ENCODE data around the gene PLA2G6.

Gene PLA2G6

GRCh38 chr22:38097058-38097457 is 84.6 kb downstream of the PLA2G6 start:
- Histone ChIP-seq H3K4me1 (ENCODE audit: insufficient read depth, low read length) (no peaks in the 10 kb centered on the region), H3K9me3 (ENCODE audit: insufficient read depth, low read length, severe bottlenecking) (no peaks in the 10 kb centered on the region), H2AFZ (ENCODE audit: low read depth, low read length) (no peak overlapping the region), H3K4me3 (ENCODE audit: low read depth in 1 of 2, low read length in 2 of 2) (no peak overlapping the region), H3K27me3 (ENCODE audit: insufficient read depth, low read length, poor library complexity) (no peaks in the 10 kb centered on the region), H4K20me1 (ENCODE audit: insufficient read depth, low read length) (no peaks in the 10 kb centered on the region), H3K79me2 (ENCODE audit: insufficient read depth, low read length) (no peaks in the 10 kb centered on the region), H3K36me3 (ENCODE audit: insufficient read depth, low read length) (no peaks in the 10 kb centered on the region), H3K27ac (ENCODE audit: low read length) (no peak overlapping the region), H3K9ac (ENCODE audit: low read depth, low read length) (no peak overlapping the region), H3K4me2 (ENCODE audit: insufficient read depth, low read length) (no peak overlapping the region)
- ATAC-seq (ENCODE audit: insufficient read depth, low read depth) (no peak), DNase-seq (no peak)
- TF ChIP-seq EZH2 (IDR thresholded peaks at IDR 0.05; ENCODE audit: borderline replicate concordance, low read depth, low read length, severe bottlenecking) (no peak), CTCF (IDR thresholded peaks at IDR 0.05; ENCODE audit: borderline replicate concordance, extremely low read depth, low read length, poor library complexity, severe bottlenecking) (no peak)

- no peaks in the 10 kb centered on the region for H3K4me1 ChIP-seq (ENCODE audit: insufficient read depth, low read length)
- no peak overlapping the region for H3K27ac ChIP-seq (ENCODE audit: low read length)
- no peak overlapping the region for H3K4me2 ChIP-seq (ENCODE audit: insufficient read depth, low read length)
- no peaks in the 10 kb centered on the region for H3K36me3 ChIP-seq (ENCODE audit: insufficient read depth, low read length)
- TF ChIP-seq EZH2 (IDR thresholded peaks at IDR 0.05; ENCODE audit: borderline replicate concordance, low read depth, low read length, severe bottlenecking): no peak
- no peak for TF ChIP-seq CTCF (IDR thresholded peaks at IDR 0.05; ENCODE audit: borderline replicate concordance, extremely low read depth, low read length, poor library complexity, severe bottlenecking)
- ATAC-seq (ENCODE audit: insufficient read depth, low read depth): no peak
- no peak overlapping the region for H3K4me3 ChIP-seq (ENCODE audit: low read depth in 1 of 2, low read length in 2 of 2)
- no peaks in the 10 kb centered on the region for H4K20me1 ChIP-seq (ENCODE audit: insufficient read depth, low read length)
- H3K9me3 ChIP-seq (ENCODE audit: insufficient read depth, low read length, severe bottlenecking): no peaks in the 10 kb centered on the region
- H3K79me2 ChIP-seq (ENCODE audit: insufficient read depth, low read length): no peaks in the 10 kb centered on the region
- no peaks in the 10 kb centered on the region for H3K27me3 ChIP-seq (ENCODE audit: insufficient read depth, low read length, poor library complexity)
- no peak overlapping the region for H3K9ac ChIP-seq (ENCODE audit: low read depth, low read length)
- no peak overlapping the region for H2AFZ ChIP-seq (ENCODE audit: low read depth, low read length)
- no peak for DNase-seq
These were observed 92.2 kb downstream of the PLA2G6 start for GRCh38 chr22:38089474-38089851.

- Histone ChIP-seq H3K27ac (ENCODE audit: low read length) (no peak overlapping the region), H3K9me3 (ENCODE audit: insufficient read depth, low read length, severe bottlenecking) (no peaks in the 10 kb centered on the region), H3K9ac (ENCODE audit: low read depth, low read length) (no peak overlapping the region), H2AFZ (ENCODE audit: low read depth, low read length) (no peak overlapping the region), H3K4me1 (ENCODE audit: insufficient read depth, low read length) (no peaks in the 10 kb centered on the region), H3K4me3 (ENCODE audit: low read depth in 1 of 2, low read length in 2 of 2) (no peak overlapping the region), H4K20me1 (ENCODE audit: insufficient read depth, low read length) (no peaks in the 10 kb centered on the region), H3K79me2 (ENCODE audit: insufficient read depth, low read length) (no peaks in the 10 kb centered on the region), H3K4me2 (ENCODE audit: insufficient read depth, low read length) (no peak overlapping the region), H3K36me3 (ENCODE audit: insufficient read depth, low read length) (no peaks in the 10 kb centered on the region), H3K27me3 (ENCODE audit: insufficient read depth, low read length, poor library complexity) (no peaks in the 10 kb centered on the region)
- no peak for ATAC-seq (ENCODE audit: insufficient read depth, low read depth)
- TF ChIP-seq EZH2 (IDR thresholded peaks at IDR 0.05; ENCODE audit: borderline replicate concordance, low read depth, low read length, severe bottlenecking) (no peak), CTCF (IDR thresholded peaks at IDR 0.05; ENCODE audit: borderline replicate concordance, extremely low read depth, low read length, poor library complexity, severe bottlenecking) (no peak)
- DNase-seq: no peak
These were observed 92.8 kb downstream of the PLA2G6 start for GRCh38 chr22:38088629-38089473.
